ENCODE results near the gene FNDC3A.

DNA sequence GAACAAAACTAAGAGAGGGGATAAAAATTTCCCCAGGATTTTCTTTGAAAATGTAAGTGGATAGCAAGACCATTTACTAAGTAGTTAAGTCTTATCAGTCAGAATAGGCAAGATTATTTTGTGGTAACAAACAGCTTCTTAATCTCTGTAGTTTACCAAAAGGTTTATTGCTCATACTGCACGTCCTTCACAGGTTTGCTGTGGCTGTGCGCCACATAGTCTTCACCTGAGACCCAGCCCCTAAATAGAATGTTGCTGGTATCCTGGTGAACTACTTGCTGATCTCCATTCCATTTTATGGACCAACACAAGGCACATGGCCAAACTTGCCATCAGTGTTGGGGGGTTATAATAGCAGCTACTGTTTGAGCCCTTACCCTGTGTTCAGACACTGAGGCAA lies 44.6 kb downstream of the FNDC3A start:
- TF ChIP-seq, protein P1, sequence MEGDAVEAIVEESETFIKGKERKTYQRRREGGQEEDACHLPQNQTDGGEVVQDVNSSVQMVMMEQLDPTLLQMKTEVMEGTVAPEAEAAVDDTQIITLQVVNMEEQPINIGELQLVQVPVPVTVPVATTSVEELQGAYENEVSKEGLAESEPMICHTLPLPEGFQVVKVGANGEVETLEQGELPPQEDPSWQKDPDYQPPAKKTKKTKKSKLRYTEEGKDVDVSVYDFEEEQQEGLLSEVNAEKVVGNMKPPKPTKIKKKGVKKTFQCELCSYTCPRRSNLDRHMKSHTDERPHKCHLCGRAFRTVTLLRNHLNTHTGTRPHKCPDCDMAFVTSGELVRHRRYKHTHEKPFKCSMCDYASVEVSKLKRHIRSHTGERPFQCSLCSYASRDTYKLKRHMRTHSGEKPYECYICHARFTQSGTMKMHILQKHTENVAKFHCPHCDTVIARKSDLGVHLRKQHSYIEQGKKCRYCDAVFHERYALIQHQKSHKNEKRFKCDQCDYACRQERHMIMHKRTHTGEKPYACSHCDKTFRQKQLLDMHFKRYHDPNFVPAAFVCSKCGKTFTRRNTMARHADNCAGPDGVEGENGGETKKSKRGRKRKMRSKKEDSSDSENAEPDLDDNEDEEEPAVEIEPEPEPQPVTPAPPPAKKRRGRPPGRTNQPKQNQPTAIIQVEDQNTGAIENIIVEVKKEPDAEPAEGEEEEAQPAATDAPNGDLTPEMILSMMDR (IDR thresholded peaks at IDR 0.05), result no peak
- no peak for TF ChIP-seq POLR2A (IDR thresholded peaks at IDR 0.05)
